ENCODE results near the gene PDLIM1.

DNA sequence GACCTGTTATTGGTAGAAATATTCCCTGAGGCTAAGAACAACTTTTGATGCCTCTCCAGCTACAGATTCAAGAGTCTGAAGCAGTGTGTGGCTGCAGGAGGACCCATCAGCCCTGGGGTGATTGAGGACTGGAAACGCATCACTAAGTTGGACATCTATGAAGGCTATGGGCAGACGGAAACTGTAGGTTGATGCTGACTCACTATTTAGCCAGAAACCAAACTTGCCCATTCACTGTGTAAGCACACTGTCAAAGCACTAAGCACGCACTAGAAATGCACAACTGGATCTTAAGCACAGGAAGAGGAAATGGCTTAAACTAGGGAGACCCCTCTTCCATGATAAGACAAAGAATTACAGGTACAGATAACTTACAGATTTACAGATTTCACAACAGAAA, 76.0 kb downstream of the PDLIM1 start:
- no peak for TF ChIP-seq POLR2AphosphoS5 (IDR thresholded peaks at IDR 0.05; ENCODE audit: low read depth)
- TF ChIP-seq, protein P1, sequence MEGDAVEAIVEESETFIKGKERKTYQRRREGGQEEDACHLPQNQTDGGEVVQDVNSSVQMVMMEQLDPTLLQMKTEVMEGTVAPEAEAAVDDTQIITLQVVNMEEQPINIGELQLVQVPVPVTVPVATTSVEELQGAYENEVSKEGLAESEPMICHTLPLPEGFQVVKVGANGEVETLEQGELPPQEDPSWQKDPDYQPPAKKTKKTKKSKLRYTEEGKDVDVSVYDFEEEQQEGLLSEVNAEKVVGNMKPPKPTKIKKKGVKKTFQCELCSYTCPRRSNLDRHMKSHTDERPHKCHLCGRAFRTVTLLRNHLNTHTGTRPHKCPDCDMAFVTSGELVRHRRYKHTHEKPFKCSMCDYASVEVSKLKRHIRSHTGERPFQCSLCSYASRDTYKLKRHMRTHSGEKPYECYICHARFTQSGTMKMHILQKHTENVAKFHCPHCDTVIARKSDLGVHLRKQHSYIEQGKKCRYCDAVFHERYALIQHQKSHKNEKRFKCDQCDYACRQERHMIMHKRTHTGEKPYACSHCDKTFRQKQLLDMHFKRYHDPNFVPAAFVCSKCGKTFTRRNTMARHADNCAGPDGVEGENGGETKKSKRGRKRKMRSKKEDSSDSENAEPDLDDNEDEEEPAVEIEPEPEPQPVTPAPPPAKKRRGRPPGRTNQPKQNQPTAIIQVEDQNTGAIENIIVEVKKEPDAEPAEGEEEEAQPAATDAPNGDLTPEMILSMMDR (IDR thresholded peaks at IDR 0.05; ENCODE audit: insufficient read depth, low read length), result no peak
- TF ChIP-seq SPI1 (IDR thresholded peaks at IDR 0.05; ENCODE audit: borderline replicate concordance, low read depth), result no peak
- no peak for TF ChIP-seq REST (IDR thresholded peaks at IDR 0.05; ENCODE audit: insufficient replicate concordance, low read depth)

Measured in HL-60 (cell line).